D721Med (cell line): ENCODE results near the gene OTX2.
A peak's percentile ranks its signal among the peaks of the same experiment; 100 is the strongest.

Experiments used
- DNase-seq: peaks from one replicate; pipeline ENCODE4 v3.0.0; 2011; ENCODE audit warnings: low spot score; ENCODE audit not compliant: insufficient read length
- FAIRE-seq: peaks from 2 replicates; lab custom pipeline; 2011; peaks lifted over from hg19 to GRCh38; lab: Jason Lieb, UNC
- TF ChIP-seq, protein P1 (sequence below): IDR thresholded peaks from 2 replicates; pipeline ENCODE4 v1.5.1; 2012; ENCODE audit warnings: mild to moderate bottlenecking, control low read depth; ENCODE audit not compliant: insufficient read depth; ENCODE audit errors: missing control alignments

OTX2 gene

DNA sequence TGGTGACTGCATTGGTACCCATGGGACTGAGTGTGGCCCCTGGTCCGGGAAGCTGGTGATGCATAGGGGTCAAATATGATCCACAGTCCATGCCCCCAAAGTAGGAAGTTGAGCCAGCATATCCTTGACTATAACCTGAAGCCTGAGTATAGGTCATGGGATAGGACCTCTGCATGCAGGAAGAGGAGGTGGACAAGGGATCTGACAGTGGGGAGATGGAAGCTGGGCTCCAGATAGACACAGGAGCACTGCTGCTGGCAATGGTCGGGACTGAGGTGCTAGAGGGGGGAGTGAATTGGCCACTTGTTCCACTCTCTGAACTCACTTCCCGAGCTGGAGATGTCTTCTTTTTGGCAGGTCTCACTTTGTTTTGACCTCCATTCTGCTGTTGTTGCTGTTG is 8.4 kb downstream of the OTX2 start:
- TF ChIP-seq, protein P1, sequence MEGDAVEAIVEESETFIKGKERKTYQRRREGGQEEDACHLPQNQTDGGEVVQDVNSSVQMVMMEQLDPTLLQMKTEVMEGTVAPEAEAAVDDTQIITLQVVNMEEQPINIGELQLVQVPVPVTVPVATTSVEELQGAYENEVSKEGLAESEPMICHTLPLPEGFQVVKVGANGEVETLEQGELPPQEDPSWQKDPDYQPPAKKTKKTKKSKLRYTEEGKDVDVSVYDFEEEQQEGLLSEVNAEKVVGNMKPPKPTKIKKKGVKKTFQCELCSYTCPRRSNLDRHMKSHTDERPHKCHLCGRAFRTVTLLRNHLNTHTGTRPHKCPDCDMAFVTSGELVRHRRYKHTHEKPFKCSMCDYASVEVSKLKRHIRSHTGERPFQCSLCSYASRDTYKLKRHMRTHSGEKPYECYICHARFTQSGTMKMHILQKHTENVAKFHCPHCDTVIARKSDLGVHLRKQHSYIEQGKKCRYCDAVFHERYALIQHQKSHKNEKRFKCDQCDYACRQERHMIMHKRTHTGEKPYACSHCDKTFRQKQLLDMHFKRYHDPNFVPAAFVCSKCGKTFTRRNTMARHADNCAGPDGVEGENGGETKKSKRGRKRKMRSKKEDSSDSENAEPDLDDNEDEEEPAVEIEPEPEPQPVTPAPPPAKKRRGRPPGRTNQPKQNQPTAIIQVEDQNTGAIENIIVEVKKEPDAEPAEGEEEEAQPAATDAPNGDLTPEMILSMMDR = no peak
- DNase-seq (no peak), FAIRE-seq (no peak)

DNA sequence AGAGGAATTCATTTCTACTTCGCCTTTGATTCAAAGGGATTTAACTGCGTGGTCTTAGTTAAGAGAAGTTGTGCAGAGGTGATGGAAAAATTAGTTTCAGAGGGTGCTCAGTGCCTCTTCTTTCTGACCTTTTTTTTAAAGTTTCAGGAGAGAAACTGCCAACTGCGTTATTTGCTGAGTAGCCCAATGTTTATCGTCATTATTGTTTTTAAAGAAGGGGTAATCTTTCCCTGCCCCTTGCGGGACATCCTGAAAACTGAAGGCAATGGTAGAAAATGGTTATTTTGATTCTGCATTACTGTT is 11.0 kb downstream of the OTX2 start:
- DNase-seq = no peak
- no peak for FAIRE-seq
- TF ChIP-seq, protein P1 = no peak

GRCh38 chr14:56798447-56799342 is 11.6 kb downstream of the OTX2 start:
- TF ChIP-seq, protein P1 = no peak
- DNase-seq (no peak), FAIRE-seq (no peak)

GRCh38 chr14:56797569-56798446 is 12.5 kb downstream of the OTX2 start:
- FAIRE-seq (no peak), DNase-seq (no peak)
- TF ChIP-seq, protein P1 = no peak

DNA sequence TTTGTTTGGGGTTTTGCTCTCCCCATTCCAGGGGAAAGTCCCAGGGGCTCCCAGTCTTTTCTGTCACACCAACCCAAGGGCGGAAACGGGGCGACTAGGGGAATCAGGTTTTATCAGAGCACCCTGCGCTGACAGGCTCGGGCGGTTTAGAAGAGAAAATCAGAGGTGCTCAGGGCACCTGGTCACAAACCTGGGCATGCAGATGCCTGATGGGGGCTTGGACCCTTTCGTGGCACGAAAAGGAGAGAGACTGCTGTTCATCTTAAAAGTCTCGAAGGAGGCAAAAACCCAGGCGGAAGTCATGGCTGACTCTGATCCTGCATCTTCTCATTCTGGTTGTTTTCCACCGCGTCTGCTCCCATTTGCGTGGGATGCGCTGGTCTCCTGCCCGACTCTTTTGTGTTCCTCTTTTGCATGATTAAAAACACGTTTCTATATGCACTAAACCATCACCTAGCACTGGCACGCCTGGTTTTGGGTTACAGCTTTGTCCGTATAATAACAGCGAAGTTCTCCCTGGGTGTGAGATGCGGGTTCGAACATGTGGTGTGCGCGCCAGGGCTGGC is 13.2 kb downstream of the OTX2 start:
- TF ChIP-seq, protein P1 = no peak
- FAIRE-seq (no peak), DNase-seq (no peak)

GRCh38 chr14:56796259-56796658 is 14.0 kb downstream of the OTX2 start:
- DNase-seq (no peak), FAIRE-seq (no peak)
- TF ChIP-seq, protein P1 = no peak

DNA sequence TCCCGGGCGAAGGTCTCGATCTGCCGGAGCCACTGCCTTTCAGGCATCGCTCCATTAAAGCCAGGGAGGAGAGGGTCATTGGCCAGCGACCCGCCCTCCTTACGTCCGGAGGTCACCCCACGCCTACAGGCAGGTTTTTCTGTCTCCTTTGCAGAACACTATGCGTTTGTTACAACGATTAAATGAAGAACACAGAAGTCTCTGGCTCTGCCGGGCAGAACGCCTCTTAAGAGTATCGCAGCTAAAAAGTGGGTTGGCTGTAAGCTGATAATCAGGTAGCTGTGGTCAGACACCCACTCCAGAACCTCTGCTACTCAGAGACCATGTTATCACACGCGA is 15.0 kb downstream of the OTX2 start:
- TF ChIP-seq, protein P1 = no peak
- DNase-seq = peak; percentile 69
- peak; percentile 90 for FAIRE-seq
